NCI-H1694 (cell line): Measurements from ENCODE around the gene HMCN2.
"Not testable (repeated sequence)": the region's sequence is repeated elsewhere in the genome, so short reads cannot be mapped to it uniquely, and the experiment has no call there.

Experiments
- DNase-seq: peaks from one replicate; lab custom pipeline; 2025; lab: John Stamatoyannopoulos, UW

HMCN2 gene

GRCh38 chr9:130332384-130332926 lies 66.9 kb downstream of the HMCN2 start:
- DNase-seq: peak; percentile 33

- DNase-seq: peak; percentile 75
These were observed 67.6 kb downstream of the HMCN2 start for GRCh38 chr9:130333041-130333711.

GRCh38 chr9:130333712-130334062 lies 68.1 kb downstream of the HMCN2 start:
- no peak for DNase-seq

- DNase-seq: no peak
These were observed 69.4 kb downstream of the HMCN2 start for GRCh38 chr9:130334915-130335314.

- no peak for DNase-seq
These were observed 70.6 kb downstream of the HMCN2 start for GRCh38 chr9:130336027-130336610.

- DNase-seq: no peak
These were observed 71.3 kb downstream of the HMCN2 start for GRCh38 chr9:130336885-130337284.

GRCh38 chr9:130337318-130337717 lies 71.8 kb downstream of the HMCN2 start:
- DNase-seq: no peak

- no peak for DNase-seq
These were observed 72.3 kb downstream of the HMCN2 start for GRCh38 chr9:130337784-130338380.

- DNase-seq: not testable (repeated sequence)
These were observed 73.3 kb downstream of the HMCN2 start for GRCh38 chr9:130338891-130339290.

GRCh38 chr9:130339306-130339705 lies 73.7 kb downstream of the HMCN2 start:
- no peak for DNase-seq

- no peak for DNase-seq
These were observed 74.5 kb downstream of the HMCN2 start for GRCh38 chr9:130340011-130340410.

- not testable (repeated sequence) for DNase-seq
These were observed 75.0 kb downstream of the HMCN2 start for GRCh38 chr9:130340557-130340956.

GRCh38 chr9:130341128-130341527 lies 75.6 kb downstream of the HMCN2 start:
- DNase-seq: no peak

- no peak for DNase-seq
These were observed 76.5 kb downstream of the HMCN2 start for GRCh38 chr9:130341839-130342713.

- no peak for DNase-seq
These were observed 77.1 kb downstream of the HMCN2 start for GRCh38 chr9:130342714-130343085.

GRCh38 chr9:130343445-130343918 lies 77.9 kb downstream of the HMCN2 start:
- DNase-seq: no peak

GRCh38 chr9:130344366-130344765 lies 78.8 kb downstream of the HMCN2 start:
- DNase-seq: no peak

GRCh38 chr9:130345009-130345896 lies 79.7 kb downstream of the HMCN2 start:
- no peak for DNase-seq

- DNase-seq: no peak
These were observed 80.4 kb downstream of the HMCN2 start for GRCh38 chr9:130345897-130346385.

GRCh38 chr9:130346431-130346830 lies 80.9 kb downstream of the HMCN2 start:
- no peak for DNase-seq

GRCh38 chr9:130347036-130347435 lies 81.5 kb downstream of the HMCN2 start:
- DNase-seq: no peak
